COLO668 (cell line): Measurements from ENCODE around the gene FASLG.
"Not testable (repeated sequence)": the region's sequence is repeated elsewhere in the genome, so short reads cannot be mapped to it uniquely, and the experiment has no call there.

Source experiments
- DNase-seq: peaks from one replicate; lab custom pipeline; 2025; ENCODE audit not compliant: unreplicated experiment; lab: John Stamatoyannopoulos, UW

The FASLG gene

DNA sequence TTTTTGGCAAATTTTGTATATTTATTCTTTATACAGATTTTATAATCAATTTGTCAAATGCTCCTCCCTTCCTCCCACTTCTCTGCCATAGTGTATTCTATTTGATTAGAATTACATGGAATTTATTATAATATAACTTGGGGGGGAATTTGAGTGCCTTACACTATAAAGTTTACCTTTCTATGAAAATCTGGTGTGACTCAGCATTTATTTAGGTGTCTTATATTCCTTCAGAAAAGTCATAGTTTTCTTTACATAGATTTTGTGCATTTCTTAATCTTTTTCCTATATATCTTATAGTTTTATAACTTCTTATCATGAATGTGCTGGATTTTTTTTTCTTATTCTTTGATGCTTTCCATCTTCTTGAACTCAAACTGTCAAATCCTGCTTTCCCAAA is 21.3 kb downstream of the FASLG start:
- DNase-seq = no peak

DNA sequence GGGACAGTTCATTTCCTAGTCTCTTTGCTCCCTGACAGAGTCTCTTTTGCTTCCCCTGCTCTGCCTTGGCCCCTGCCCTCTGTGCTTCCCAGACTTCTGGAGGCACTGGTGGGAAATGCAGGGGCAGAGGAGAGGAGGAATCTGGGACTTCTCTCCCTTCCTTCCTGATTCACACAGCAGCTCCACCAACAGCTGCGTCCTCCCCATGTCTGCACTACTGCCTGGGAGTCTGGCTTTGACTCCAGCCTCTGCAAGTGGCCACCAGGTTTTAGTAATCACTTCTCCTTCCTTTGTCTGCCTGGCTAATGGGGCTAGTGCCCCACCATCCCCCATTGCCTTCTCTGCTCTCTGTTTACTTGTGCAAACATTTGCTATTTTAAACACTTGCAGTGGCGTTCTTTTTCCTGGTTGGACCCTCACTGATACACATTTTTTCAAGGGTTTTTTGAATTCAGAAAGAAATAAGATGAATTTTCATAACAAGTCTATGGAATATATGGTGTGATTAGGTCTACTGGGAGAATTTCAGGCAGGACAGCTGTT is 21.9 kb downstream of the FASLG start:
- DNase-seq = peak; percentile 58

DNA sequence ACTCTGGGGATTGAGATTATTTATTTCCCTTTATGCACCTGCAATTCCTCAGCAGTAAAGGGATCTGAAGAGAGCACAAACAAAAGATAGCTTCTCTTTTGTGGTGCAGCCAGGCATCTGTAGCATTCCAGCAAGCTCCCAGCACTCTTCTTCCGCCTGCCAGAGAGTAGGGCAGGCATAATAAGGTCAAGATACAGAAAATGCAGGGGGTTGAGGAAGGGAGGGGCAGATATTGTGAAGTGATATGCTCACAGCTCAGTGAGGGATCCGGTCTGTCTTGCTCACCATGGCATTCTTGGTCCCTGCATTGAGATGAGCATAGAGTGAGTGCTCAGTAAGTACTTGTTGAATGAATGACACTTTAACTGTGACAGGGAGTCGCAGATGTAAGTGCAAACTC is 23.9 kb downstream of the FASLG start:
- DNase-seq = no peak

DNA sequence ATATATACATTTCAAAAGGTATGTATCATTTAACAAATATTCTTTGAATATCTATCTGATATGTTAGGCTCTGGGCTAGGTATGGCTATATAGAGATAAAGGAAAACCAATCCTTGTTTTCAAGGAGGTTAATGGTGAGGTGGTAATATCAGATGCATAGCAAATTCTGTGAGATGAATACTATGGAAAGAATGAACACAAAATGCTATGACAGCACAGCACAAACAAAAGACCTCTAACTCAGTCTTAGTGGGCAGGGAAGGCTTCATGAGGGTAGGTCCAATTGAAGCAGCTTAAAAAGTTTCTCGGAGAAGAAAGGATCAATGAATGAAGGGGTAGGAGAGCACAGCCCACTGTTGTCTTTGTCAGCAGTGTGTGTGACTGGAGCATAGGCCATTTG is 27.2 kb downstream of the FASLG start:
- DNase-seq = no peak

DNA sequence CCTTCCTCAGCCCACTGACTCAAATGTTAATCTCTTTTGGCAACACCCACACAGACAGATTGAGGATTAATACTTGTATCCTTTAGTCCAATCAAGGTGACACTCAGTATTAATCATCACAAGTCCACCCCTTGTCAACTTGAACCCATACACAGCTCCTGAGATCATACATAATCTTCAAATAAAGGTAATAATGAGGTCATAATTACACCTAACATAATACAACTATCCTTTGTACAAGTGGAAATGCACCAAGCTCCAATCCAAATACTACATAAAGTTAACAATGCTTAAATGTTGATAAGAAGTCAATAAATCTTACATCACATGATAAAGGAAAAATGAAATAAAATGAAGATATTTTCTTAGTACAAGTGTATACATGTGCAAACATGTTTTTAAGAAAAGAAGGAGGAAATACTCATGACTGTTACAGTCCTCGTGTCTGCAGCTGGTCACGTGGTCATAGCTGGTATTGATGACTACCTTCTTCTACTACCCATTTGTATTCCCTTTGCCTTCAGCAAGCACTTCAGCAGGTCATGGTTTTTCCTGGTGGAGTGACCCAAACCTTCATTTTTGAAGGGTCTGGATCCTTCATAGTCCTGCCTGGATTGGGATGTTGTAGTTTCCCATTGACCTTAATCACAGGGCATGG is 29.7 kb downstream of the FASLG start:
- DNase-seq = not testable (repeated sequence)

DNA sequence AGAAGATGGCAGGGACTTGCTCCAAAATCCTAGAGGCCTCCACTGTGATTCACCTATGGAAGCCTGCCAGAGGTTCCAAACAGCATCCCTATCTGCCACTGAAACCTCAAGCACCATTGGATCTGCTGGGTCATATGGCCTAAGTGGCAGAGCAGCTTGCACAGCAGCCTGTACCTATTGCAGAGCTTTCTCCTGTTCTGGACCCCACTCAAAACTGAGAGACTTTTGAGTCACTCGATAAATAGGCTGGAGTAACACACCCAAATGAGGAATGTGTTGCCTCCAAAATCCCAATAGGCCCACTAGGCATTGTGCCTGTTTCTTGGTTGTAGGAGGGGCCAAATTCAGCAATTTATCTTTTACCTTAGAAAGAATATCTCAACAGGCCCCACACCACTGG is 32.0 kb downstream of the FASLG start:
- not testable (repeated sequence) for DNase-seq

DNA sequence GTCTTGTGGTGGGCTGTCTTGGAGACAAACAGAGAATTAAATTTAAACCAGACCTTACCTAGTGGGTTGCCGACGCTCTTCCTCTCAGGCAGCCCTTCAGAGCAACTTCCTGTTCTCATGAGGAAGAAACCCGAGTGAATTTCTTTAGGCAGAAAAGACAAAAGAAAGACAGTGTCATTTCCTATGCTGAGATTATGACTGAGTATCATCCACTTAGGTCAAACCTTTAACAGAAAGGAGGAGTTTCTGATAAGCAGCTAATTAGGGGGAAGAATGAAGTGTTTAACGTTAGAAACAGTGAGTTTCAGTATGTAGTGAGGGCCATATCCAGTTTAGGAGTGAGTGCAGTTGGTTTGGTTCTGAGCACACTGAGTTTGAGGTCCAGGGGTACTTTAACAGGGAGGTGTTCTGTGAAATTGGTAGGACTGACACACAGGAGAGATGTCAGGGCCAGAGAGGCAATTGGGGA is 38.7 kb downstream of the FASLG start:
- DNase-seq = no peak

DNA sequence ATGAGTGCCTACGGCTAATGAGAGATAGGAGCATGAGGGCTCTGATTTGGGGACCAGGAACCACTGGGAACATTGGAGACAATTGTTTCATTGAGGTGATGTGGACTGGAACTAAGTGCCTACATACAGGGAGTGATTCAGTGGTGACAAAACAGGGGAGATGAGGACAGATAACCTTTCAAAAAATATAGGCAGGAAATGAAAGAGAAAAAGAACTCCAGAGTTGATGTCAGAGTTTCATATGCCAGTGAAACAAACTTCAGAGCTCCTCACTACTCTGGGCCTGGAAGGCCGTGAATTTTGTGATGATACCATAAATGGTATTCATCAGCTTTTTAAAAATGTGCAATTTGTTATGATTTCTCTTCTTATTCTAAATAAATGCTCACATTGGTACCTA is 39.3 kb downstream of the FASLG start:
- no peak for DNase-seq

DNA sequence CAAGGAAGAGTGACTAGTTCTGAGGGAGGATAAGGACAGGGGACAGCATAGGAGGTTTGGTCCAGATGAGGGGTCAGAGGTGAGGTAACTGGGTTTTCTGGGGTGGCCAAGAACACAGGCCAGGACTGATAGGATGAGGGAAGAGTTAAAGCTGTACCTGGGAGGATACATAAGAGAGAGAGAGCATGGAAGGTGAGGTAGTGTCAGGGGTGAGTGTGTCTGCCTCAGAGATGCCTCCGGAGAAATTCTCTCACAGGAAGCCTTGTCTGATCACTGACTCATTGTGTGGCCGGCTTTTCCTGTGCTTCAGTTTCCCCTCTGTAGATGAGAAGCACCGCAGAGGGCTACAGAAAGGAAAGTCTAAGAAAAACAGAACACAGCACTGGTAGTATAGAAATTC is 40.2 kb downstream of the FASLG start:
- no peak for DNase-seq

DNA sequence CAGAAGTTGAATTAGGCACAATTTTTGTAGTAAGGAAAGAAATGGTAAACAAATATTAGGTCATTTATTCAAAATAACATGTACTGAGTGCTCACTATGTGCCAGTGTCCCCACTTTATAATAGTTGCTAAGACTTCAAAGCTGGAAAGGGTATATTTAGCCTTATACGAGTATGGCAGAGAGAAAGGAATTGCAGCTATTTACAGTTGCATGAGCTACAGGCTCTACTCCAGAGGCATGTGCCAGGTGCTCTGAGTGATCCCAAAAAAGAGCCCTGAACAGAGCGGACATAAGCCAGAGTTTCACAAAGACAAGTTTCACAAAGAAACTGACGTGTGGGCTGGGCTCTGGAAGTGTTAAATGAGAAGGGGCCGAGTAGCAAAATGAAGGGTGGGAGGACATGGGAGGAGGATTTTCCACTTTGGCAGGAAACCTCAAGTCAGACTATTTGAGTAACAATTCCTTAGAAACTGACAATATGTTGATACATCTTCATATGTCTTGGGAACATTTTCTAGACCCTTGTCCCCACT is 40.9 kb downstream of the FASLG start:
- DNase-seq = no peak

DNA sequence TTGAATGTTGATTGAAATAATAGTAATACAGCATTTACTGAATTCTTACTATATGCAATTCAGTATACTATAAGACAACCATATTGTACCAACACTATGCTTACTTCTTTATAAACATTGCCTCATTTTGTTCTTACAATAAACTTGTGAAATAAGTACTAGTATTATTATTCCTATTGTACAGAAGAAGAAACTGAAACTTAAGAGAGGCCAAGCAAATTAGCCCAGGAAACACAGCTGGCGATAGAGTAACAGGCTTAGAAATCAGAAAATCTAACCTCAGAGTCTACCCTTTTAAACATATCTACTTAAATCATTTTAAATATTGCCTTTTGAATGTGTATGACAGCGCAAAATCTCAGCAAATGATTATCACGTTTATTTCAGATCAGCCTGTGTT is 41.7 kb downstream of the FASLG start:
- DNase-seq = no peak

DNA sequence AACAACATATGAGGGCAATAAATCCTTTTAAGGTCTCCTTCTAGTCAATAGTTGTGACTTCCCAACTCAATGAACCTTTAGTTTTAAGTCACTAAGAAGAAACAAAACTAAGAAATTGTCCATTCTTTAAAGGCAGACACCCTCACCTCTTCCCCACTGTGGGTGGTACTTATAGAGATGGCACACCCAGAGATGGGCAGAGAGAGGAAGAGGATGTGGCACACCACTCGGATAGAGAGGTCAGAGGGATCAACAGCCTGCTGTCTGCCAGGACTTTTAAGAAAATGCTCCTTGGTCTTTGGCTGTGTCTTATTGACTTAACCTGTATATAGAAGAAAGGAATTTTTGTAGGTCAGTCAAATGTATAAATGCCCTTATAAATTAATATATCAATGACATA is 45.1 kb downstream of the FASLG start:
- no peak for DNase-seq

DNA sequence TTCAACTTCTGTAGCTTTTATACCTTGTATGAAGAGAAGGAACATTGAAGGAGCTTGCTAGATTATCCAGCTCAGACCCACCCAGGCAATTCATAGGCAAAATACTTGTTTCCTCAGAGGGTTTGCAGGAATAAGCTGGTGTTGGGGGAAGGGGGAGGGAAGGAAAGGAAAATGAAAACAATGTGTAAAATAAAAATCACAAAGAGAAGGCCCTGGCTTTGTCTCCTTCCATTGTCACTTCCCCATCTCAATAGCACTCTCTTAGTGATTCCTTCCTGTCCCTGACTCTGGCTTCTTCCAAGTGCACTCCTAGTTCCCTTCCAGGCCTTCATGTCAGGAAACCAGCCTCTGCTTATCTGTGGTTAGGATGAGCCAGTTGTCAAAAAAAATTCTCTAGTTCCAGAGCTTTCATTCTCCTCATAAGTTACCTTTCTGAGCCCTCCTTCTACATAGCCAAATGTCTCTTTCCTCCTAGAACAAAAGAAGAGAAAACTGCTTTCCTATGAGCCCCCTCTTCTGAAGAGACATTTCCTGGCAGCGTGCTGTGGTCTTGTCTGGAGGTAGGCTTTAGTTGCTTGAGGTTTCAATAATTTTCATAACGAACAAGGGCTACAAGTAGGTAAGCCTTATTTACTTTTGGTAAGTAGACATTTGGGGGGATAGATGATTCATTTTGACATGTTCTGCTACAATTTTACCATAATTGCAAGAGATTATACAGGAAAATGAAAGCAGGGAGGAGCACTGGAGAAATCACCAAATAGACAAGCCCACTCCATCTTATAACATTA is 45.7 kb downstream of the FASLG start:
- no peak for DNase-seq

DNA sequence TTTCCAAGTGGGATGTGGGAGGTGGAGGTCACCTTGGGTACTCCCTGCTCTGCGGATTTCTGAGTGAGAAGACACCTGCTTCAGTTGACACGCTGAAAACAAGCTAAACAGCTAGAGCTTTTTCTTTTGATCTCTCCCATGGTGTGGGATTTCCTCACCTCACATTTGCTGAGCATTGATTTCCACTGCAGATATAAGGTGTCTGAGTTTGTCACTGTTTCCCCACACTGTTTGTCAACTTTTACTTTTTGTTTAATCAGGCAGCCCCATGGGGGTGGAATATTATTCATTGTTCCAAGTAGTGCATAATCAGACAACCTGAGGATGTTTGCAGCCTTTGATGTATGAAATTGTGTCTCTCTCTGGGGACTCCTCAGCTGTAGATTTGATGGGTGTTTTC is 49.5 kb downstream of the FASLG start:
- DNase-seq = no peak

DNA sequence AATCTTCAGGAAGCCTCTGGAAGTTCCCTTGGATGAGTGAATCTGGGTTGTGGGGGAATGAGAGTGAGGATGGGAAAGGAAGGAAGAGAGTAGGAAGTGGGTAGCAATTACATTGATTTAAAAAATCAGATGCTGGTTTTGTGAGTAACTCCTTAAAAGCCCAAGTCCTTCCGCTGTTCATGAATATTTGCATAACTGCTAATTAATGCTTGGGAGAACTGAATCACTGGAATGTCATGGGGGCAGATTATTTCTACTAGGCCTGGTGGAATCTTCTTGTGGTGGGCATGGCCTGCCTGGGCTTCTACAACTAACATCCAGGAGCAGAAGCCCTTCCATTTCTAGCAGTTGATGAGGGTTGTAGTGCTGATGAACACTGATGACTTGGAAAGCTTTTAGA is 52.7 kb downstream of the FASLG start:
- no peak for DNase-seq

DNA sequence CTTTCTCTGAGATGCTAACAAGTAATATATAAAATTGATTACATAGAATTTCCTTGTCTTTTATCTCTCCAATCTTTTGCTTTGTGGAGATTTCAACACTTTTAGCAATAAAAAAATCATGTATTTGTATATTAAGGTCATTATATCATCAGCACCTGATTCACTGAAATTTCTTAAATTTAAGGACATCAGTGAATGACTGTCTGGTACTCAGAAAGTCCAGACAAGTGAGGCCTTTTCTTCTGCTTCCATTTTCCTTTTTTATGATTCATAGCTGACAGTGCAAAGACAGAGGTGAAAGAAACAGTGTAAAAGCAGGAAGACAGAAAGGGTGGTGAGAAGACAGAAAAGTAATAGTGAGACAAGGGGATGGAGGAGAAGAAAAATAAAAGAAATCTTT is 54.6 kb downstream of the FASLG start:
- no peak for DNase-seq
